ENCODE measurements around the gene DEUP1.
"Not testable (repeated sequence)": the region's sequence is repeated elsewhere in the genome, so short reads cannot be mapped to it uniquely, and the experiment has no call there.

The DEUP1 gene

DNA sequence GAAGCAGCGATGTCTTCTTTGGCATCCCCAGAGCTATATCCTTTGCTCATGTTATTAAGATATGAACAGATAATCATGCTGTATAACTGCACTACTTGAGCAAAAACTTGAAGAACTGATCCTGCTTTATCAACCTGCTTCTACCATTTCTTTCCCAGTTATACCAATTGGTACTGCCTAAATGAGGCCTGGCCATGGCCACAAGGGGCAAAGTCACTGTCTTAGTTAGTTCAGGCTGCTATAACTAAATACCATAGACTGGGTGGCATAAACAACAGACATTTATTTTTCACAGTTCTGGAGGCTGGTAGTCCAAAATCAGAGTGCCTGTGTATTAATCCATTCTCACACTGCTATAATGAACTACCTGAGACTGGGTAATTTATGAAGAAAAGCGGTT, 37.5 kb downstream of the DEUP1 start:
- DNase-seq = no peak

DNA sequence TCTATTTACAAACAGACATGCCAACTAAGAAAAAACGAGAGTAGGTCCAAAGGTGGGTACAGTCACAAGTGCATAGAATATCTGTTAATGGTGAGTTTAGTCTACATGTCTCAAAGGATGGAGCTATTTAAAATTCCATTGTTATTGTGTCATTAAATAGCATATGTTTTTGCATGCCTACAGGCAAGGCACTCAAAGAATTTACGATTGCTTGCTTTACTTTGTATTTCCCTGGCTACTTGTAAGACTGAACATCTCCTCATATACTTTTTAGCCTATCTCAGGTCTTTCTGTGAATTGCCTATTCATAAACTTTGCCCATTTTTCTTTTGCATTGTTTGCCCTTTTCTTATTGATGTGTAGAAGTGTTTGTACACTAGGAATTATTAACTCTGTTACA, 39.7 kb downstream of the DEUP1 start:
- no peak for DNase-seq

DNA sequence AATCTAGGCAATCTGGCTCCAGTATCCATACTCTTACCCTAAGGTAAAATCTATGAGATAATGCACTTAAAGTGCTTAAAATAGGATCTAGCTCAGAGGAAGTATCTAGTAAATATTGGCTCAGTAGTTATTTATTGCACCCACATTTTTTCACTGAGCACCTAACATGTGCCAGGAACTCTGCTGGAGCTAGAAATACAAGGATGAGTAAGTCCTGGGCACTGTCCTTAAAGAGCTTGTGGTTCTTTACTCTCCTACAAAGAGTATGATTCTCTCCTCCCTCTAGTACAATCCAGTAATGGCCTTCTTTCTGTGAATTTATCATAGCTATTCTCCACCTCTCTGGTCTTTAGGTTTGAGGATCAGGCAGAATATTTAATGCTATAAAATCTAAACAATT, 59.2 kb downstream of the DEUP1 start:
- no peak for DNase-seq

DNA sequence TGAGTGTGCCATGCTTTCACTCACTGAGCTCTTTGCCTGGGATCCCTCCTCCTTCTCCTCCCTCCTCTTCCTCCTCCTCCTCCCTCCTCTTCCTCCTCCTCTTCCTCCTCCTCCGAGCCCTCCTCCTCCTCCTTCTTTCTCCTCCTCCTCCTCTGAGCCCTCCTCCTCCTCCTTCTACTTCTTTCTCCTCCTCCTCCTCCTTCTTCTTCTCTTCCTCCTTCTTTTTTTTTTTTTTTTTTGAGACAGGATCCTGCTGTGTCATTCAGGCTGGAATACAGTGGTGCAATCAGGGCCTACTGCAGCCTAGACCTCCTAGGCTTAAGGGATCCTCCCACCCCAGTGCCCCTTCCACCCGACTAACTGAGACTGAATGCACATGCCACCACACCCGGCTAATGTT, 62.3 kb downstream of the DEUP1 start:
- no peak for DNase-seq

DNA sequence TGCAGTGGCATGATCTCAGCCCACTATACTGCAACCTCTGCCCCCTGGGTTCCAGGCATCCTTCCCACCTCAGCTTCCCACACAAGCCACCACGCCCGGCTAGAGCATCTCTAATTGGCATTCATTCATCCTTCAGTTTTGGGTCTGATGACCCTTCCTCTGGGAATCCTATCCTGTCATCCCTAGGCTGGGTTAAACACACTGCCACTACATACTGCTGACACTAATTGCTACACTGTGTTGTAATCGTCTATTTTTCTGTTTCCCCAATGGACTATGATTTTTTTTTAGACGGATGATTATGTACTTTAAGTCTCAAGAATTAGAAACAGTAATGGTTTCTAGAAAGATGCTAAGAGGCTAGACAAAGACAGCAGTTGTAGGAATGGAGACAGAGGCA, 62.8 kb downstream of the DEUP1 start:
- DNase-seq = no peak

DNA sequence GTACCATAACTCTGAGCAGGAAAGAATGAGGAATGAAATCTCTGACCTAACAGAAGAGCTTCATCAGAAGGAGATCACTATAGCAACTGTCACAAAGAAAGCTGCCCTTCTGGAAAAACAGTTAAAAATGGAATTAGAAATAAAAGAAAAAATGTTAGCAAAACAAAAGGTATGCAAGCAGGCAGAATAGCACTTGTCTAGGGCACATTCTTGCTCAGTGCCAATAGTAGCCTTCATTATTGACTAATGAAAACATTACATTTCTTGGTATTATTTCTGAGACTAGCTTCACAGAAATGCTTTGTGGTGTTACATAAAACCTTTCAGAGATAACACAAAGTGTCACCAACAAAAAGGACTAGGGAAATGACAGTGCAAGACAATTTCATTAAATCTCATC, 63.9 kb downstream of the DEUP1 start:
- no peak for DNase-seq

DNA sequence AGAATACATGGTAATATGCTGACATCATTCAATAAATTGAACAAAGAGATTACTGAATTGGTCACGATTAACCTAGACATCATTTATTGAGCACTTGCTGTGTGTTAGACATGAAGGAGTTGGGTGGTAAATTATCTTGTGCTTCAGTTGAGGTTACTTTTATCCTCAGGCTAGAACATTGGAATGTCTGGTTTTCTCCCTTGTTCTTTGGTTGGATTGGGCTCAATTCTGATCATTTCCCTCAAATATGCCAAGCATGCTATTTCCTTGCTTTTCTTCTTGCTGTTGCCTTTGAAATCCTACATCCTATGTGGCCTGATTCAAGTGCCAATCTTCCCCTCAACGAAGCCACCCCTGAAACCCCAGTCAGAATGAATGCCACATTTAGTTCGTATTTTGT, 65.8 kb downstream of the DEUP1 start:
- no peak for DNase-seq

DNA sequence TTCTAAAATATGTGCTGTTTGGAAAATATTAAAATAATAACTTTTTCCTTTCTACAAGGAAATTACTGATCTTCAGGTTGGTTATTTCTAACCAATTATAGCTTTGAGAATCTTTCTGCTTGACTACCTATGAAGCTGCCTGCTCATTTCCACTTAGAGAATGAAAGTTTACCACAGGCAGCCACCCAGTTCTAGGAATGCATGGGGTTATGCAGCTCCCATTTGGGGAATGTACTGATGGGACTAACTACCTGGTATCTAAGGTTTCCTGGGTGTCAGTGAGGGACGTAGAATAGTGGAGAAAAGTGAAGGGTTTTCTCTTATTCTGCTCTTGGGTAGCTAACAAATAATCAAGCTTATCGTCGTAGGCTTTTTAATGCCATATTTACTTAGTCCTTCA, 73.4 kb downstream of the DEUP1 start:
- DNase-seq = no peak

DNA sequence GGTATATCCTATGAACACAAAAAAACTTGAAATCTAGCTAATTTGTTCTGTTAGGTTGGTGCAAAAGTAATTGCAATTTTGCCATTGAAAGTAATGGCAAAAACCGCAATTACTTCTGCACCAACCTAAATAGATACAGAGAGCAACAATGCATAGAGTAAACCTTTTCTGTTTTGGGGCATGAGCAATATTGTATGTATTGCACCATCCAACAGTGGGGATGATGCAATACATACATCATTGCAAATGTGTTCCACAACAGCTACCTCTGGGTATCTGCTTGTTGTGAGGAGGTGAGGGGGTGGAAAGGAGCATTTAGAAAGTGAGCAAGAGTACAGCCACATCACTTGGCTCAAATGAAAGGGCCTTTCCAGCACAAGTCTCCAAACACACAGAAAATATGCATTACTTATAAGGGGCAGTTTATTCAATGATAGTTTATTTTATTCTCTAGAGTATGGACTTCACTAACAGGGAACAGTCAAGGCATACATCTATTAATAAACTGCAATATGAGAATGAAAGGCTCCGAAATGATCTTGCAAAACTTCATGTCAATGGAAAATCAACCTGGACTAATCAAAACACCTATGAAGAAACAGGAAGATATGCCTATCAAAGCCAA, 77.3 kb downstream of the DEUP1 start:
- no peak for DNase-seq

DNA sequence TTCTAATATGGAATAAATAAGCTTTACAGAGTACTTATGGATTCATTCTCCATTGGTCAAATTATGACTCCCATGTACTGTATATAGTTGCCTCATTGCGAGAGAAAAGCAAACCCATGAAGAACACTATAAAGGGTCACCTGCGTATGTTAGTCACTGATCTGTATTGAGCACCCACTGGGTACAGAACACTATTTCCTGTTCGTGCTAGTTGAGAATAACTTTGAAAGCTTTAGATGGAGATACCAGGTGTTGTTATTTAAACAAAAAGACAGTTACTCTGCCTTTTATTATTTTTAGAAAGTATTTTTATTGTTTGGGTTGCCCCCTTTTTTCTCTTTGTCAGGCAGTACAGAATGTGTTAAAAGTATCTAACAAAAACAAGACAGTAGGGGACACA, 79.9 kb downstream of the DEUP1 start:
- no peak for DNase-seq

DNA sequence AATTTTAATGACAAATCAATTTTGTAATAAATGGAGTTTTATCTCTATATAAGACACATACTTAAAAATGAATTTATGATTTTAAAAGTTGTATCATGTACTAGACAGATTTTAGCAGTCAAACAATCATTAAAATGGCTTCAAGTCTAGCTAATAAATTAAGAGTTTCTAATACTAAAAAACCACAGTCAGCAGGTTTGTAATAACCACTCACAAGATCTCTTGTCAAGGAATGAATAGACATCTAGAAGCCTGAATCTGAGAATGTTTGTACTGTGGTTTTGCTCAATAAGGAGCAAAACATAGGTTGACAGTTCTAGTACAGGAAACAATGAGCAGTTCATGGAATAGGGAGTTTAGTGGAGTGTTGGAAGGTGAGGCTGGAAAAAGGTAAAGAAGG, 81.2 kb downstream of the DEUP1 start:
- DNase-seq = no peak

DNA sequence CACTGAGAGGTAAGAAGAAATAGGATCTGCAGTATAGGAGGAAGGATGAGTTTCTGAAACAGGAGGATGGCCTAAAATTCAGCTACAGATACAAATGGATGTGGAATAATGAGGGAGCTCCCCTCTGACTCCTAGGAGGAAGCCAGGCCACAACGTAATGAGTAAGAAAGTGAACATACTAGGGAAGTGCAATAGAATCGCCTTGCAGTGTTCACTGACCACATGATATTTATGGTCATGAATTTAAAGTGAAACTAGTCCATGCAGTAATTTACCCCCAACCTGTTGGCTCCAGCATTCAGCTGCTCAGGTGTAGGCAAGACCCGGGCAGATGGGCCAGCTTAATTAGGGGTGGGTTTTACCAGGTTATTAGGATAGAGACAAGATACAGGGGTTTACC, 101.7 kb downstream of the DEUP1 start:
- no peak for DNase-seq

DNA sequence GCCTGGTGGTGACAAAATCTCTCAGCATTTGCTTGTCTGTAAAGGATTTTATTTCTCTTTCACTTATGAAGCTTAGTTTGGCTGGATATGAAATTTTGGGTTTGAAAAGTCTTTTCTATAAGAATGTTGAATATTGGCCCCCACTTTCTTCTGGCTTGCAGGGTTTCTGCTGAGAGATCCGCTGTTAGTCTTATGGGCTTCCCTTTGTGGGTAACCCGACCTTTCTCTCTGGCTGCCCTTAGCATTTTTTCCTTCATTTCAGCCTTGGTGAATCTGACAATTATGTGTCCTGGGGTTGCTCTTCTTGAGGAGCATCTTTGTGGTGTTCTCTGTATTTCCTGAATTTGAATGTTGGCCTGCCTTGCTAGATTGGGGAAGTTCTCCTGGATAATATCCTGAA, 112.7 kb downstream of the DEUP1 start:
- not testable (repeated sequence) for DNase-seq

DNA sequence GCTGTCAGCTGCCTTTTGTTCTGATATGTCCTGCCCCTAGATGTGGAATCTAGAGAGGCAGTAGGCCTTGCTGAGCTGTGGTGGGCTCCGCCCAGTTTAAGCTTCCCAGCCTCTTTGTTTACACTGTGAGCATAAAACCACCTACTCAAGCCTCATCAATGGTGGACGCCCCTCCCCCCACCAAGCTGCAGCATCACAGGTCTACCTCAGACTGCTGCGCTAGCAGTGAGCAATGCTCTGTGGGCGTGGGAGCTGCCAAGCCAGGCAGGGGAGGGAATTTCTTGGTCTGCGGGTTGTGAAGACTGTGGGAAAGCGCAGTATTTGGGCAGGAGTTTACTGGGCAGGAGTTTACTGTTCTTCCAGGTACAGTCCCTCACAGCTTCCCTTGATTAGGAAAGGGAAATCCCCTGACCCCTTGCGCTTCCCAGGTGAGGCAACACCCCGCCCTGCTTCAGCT, 114.1 kb downstream of the DEUP1 start:
- peak; percentile 15 for DNase-seq

DNA sequence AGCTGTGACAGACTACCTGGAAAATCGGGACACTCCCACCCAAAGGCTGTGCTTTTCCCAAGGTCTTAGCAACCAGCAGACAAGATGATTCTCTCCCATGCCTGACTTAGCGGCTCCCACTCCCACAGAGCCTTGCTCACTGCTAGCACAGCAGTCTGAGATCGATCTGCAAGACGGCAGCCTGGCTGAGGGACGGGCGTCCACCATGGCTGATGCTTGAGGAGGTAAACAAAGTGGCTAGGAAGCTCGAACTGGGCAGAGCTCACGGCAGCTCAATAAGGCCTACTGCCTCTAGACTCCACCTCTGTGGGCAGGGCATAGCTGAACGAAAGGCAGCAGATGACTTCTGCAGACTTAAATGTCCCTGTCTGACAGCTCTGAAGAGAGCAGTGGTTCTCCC, 127.7 kb downstream of the DEUP1 start:
- DNase-seq = no peak

DNA sequence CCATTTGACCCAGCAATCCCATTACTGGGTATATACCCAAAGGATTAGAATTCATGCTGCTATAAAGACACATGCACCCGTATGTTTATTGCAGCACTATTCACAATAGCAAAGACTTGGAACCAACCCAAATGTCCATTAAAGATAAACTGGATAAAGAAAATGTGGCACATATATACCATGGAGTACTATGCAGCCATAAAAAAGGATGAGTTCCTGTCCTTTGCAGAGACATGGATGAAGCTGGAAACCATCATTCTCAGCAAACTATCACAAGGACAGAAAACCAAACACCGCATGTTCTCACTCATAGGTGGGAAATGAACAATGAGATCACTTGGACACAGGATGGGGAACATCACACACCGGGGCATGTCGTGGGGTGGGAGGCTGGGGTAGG, 133.1 kb downstream of the DEUP1 start:
- not testable (repeated sequence) for DNase-seq

DNA sequence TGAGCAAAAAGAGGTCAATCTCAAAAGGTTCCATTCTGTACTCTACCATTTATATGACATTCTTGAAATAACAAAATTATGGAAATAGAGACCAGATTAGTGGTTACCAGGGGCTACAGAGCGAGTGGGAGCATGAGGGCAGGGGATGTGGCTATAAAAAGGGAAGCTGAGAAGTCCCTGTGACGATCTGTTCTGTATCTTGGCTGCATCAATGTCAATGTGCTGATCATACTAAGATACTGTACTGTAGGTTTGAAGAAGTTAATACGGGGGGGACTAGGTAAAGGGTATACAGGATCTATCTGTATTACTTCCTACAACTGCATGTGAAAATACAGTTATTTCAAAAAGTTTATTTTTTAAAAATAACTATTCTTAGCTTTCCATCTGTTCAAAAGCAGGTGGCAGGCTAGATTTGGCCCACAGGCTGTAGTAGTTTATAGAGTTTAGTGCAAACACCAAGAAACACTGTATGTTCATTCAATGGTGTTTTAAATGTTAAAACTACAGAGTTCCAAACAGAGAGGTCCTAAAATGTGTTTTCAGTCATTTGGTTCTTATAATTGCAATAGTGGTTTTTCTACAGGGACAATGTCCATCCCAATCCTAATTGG, 134.5 kb downstream of the DEUP1 start:
- no peak for DNase-seq

DNA sequence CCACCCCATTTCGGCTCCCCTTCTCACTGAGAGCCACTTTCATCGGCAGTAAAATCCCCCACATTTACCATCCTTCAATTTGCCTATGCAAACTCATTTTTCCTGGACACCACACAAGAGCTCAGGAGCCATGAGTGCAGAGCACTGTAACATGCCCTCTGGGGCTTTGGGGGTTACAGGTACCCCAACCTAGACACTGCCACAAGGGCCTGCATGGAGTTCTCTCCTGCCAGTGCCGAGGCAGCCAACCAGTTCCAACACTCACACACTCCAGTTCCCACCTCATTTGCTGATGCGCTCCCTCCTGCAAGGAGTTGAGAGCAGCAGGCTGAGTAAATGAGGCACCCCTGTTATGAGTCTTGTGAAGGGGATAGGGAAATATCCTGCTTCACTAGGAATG, 136.5 kb downstream of the DEUP1 start:
- DNase-seq = no peak

DNA sequence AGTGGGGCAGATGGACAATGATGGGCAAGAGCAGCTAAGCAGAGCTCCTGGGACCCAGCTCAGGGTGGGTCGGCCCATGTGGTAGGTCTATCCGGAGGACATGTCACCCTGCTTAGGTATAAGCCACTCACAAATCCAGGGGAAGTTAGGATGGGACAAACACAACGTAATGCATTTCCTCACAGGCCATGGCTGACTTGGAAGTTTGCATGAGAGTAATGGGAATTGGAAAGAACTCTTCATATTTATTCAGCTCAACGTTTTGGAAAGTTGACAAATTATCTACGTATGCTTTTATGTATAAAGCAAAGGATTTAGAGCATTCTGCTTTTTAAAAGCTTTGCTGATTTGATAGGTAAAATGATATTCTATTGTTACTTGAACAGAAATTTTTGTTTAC, 137.7 kb downstream of the DEUP1 start:
- DNase-seq = no peak

DNA sequence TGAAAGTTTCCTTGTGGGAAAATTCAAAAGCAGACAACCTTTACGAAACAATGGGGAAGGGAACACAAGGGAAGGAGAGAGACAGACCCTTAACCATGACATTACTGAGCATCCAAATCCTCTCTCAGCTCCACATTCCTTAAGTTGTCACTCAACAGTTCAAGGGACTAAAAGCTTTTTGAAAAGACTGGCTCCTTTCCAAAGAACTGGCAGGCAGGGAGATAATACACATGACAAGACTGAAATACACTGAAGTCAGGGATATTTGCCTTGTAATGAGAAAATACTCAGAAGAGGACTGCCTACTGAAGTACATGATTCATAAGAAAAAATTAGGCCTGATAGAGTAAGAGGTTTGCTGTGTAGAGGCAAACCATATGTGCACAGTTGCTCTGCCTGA, 143.6 kb downstream of the DEUP1 start:
- DNase-seq = no peak

DNA sequence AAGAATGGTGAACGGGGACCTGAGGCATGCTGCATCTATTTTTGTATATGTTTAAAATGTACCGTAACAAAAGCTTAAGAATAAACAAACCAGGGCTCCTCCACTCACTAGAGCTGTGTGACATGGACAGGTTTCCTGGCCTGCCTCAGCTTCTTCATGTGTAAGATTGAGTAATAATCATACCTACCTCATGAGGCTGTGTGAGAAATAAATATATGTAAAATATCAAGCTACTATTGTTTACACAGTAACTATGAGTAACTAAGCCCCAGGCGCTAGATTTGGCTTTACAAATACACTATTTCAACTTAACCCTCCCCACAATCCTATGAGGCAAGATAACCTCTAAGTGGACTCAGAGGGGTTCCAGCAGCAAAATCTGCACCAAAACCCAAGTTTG, 146.3 kb downstream of the DEUP1 start:
- no peak for DNase-seq

DNA sequence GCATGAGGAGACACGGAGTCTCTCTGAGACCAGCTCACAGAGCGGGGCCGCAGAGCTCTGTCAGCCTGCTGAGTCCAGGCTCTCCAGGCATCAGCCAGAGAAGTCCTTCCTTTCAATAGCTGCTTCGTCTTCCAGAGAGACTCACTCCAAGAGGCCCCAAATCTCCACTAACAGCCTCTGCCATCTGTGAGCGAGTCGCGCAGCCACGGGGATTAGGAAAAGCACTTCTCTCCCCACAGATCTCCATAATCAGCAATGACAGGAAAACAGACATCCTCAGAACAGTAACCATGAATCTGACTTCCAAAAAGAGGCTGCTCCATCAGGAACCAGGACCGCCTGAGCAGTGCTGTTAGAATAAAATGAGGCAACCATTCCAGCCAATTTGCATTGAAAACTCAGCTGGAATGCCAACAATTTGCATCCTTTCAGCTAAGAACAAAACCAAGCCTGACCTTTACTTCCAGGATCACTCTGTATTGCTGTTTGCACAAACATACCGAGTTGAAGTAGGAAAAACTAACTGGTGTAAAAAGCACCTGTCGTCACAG, 147.2 kb downstream of the DEUP1 start:
- no peak for DNase-seq

DNA sequence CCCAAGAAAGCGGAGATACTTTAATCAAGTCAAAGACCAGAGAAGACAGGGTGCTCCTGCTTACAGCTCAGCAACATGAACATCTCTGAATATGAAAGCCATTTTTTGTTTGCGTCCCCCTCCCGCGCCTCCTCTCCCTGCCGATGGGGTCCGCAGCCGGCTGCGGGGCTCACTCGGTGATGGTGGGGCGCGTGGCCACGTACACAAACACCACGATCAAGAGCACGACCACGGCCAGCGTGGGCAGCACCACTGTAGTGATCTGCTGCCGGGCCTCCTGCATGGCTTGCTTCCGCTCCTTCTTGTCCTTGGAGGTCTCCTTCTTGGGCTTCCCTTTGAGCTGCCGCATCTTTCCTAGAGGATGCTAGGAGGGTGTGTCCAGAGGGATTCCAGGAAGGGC, 148.3 kb downstream of the DEUP1 start:
- DNase-seq = no peak

DNA sequence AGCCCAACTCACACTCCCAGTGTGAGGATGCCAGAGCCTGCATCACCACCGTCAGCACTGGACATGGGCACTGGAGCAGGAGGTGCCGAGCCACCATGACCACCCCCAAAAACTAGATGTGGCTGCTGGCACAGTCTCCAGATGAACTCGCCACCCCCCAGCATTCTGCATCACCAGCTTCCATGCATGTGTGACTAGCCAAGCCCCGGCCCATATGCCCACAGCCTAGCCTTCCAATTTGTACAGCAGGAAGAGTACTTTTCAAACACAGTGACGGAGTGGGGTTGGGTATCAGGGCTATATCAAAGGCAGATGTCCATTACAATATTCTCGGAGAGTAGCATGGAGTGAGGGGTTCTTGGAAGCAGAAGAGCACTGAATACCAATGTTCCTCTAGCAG, 149.7 kb downstream of the DEUP1 start:
- no peak for DNase-seq

DNA sequence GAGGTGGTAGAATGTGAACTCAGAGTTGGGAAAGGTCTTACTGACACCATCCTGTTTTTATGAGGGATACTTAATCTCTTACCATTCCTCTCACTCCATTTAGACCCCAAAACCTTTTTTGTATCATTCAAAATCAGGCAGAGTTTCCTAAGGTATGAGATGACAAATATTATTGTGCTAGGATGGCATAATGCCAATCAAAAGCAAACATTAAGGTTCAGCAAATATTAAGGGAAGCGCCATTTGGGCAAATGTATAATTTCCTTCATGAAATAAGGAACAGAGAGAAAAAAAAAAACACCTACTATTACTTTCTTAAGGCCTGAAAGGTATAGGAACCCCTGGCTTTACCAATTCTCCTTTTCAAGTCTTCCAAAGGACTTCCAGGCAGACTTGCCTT, 150.2 kb downstream of the DEUP1 start:
- no peak for DNase-seq
